Activated CD8-positive, alpha-beta memory T cell treated with anti-CD3 and anti-CD28 coated beads for 24 hours (primary cell): ENCODE measurements around the gene PIANP.
A peak's percentile ranks its signal among the peaks of the same experiment; 100 is the strongest.
"Not testable (repeated sequence)": the region's sequence is repeated elsewhere in the genome, so short reads cannot be mapped to it uniquely, and the experiment has no call there.

ENCODE experiments used
- DNase-seq: peaks from one replicate; pipeline ENCODE4 v3.0.0-alpha.2; 2020

Gene PIANP

GRCh38 chr12:6700646-6701051 is at the start of gene PIANP:
Gene PIANP, minus strand, starts transcription at chr12:6700815. Its CDS starts 2,754 bp downstream, at chr12:6698061.
- DNase-seq, result peak; percentile 72

DNA sequence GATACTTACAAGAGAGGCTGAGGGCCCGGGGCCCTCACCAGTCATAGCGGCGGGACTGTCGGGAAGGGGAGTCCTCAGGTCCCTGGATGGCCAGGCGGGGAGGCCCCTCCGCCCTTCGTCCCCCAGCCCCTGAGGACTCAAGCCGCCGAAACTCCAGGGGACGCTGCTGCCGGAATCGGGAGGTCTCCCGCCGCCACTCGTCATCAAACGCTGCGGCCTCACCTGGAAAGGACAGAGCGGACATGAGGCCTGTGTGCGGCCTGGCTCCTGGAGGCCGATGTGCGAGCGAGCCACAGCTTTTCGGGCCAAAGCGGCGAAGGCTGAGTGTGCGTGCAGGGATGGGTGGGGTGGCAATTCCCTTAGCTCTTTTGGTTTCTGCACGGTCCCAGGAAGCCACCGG is 48.1 kb upstream of the PIANP start:
- no peak for DNase-seq

GRCh38 chr12:6747216-6747615 is 46.6 kb upstream of the PIANP start:
- no peak for DNase-seq

DNA sequence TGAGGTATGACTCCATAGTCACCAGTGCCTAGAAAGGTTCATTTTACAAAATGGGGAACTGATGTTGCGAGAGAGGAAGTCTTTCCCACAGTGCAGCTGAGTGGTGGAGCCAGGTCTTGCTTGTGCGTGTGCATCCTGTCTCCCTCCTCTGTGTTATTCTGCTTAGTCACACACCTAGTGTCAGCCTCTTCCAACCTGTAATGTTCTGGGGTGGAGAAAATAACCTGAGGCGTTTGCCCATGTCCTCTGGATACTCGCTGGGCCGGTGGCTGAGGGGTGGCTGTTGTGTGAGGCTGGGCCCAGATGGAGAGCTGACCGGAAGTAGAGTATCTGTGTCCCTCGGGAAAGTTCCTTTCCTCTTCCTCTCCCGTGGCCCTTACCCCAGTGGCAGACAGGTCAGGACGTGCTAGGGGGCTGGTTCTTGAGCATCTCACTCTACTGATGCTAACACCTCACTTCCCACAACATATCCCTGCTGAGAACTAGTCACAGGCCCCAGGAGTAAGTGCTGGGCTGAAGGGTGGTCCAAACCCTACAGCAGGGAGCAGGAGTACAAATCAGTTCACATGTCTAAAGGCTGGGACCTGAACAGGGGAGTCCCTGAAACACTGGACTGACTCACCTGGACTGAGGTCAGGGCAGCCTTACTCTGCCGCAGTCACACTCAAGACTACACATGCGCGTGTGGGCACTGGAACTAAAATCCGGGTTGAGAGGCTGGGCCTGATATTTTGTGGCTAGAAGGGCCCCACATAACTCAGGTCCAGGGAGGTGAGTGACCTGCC is 45.3 kb upstream of the PIANP start:
- DNase-seq, result no peak

DNA sequence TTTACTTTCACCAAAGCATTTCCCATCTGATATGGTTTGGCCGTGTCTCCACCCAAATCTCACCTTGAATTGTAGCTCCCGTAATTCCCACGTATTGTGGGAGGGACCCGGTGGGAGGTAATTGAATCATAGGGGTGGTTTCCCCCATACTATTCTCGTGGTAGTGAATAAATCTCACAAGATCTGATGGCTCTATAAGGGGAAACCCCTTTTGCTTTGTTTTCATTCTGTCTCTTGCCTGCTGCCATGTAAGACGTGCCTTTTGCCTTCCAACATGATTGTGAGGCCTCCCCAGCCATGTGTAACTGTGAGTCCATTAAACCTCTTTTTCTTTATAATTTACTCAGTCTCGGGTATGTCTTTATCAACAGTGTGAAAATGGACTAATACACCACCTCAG is 42.7 kb upstream of the PIANP start:
- DNase-seq, result not testable (repeated sequence)

DNA sequence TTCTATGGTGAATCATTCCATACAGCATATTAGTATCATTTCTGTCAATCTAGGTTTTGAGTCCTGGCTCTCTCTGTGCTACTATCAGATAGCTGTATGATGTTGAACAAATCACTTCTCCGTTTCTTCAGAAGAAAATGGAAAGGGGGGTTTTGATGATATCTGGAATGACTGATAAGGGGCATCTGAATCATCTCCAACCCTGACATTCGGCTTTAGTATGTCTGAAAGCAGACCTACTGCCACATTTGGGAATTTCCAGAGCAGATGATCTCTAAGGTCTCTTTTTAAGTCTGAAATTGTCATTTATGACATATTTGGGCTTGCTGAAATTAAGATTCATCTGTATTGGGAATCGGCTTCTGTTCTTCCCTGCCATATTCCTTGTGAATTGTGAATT is 42.2 kb upstream of the PIANP start:
- no peak for DNase-seq

GRCh38 chr12:6742080-6742479 is 41.5 kb upstream of the PIANP start:
- DNase-seq, result not testable (repeated sequence)

- DNase-seq, result no peak
Measured at GRCh38 chr12:6736754-6737153, 36.1 kb upstream of the PIANP start.

GRCh38 chr12:6735448-6736191 is 35.0 kb upstream of the PIANP start:
- peak; percentile 65 for DNase-seq

GRCh38 chr12:6734506-6735387 is 34.1 kb upstream of the PIANP start:
- no peak for DNase-seq

- no peak for DNase-seq
Measured at GRCh38 chr12:6730169-6730568, 29.6 kb upstream of the PIANP start.

DNA sequence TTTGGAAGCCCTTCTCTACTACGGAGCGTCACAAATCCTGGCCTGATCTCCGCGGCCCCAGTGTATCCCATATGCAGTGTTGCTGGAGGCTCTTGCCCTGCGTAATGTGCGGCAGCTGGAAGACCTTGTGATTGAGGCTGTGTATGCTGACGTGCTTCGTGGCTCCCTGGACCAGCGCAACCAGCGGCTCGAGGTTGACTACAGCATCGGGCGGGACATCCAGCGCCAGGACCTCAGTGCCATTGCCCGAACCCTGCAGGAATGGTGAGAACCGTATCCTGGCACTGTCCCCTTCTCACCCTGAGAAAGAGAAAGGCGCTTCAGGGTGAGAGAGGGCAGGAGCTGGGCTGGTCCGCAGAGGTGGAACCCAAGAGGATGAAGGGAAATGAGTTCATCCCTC is 28.6 kb upstream of the PIANP start:
- no peak for DNase-seq

GRCh38 chr12:6725350-6725749 is 24.7 kb upstream of the PIANP start:
- DNase-seq, result no peak

GRCh38 chr12:6724409-6724797 is 23.8 kb upstream of the PIANP start:
- peak; percentile 80 for DNase-seq

DNA sequence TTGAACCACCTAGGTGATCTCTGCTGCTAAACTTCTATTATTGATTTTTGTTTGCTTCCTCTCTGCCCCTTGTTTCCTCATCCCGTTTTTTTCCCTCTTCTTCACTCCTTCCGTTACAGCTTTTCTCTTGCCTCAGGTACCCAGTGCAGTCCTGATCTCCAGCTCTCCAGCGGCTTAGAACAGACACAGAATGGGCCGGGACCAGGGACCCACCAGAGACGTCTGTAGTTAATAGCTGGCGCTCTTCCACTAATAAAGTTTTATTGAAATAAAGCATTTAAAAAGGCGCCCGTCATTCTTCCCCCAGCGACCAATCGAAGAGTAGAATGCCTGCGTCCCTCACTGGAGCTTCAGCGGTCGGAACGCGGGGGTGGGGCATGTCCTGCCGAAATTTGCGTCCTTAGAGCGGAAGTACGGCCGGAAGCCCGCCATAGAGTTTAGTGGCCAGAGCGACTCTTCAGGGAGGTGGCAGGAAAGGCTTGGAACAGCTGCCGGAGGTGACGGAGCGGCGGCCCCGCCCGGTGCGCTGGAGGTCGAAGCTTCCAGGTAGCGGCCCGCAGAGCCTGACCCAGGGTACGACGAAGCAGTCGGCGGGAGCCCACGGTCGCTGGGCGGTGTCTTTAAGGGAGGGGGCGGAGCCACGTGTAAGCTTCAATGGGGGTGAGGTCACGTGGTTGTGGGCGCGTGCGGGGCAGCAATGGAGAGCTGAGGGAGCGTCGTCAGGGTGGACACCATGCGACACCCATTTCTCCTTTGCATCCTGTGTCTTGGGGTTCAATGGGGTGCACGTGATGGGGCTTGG is 23.2 kb upstream of the PIANP start, which contains the start of gene COPS7A:
TSS of gene COPS7A (plus strand) at position 440 of the 802 bp plus-strand sequence. CDS start 611 bp downstream, outside the sequence.
- peak; percentile 97 for DNase-seq

- no peak for DNase-seq
Measured at GRCh38 chr12:6722863-6723262, 22.2 kb upstream of the PIANP start.

GRCh38 chr12:6716874-6717437 is 16.3 kb upstream of the PIANP start:
- DNase-seq, result no peak

- DNase-seq, result not testable (repeated sequence)
Measured at GRCh38 chr12:6716031-6716873, 15.6 kb upstream of the PIANP start.

DNA sequence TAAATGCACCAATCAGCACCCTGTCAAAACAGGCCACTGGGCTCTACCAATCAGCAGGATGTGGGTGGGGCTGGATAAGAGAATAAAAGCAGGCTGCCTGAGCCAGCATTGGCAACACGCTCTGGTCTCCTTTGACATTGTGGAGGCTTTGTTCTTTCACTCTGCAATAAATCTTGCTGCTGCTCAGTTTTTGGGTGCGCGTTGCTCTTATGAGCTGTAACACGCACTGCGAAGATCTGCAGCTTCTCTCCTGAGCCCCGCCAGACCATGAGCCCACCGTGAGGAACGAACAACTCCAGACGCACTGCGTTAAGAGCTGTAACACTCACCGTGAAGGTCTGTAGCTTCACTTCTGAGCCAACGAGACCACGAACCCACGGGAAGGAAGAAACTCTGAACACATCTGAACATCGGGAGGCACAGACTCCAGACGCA is 8.4 kb upstream of the PIANP start:
- peak; percentile 66 for DNase-seq

- DNase-seq, result not testable (repeated sequence)
Measured at GRCh38 chr12:6708351-6708750, 7.7 kb upstream of the PIANP start.

DNA sequence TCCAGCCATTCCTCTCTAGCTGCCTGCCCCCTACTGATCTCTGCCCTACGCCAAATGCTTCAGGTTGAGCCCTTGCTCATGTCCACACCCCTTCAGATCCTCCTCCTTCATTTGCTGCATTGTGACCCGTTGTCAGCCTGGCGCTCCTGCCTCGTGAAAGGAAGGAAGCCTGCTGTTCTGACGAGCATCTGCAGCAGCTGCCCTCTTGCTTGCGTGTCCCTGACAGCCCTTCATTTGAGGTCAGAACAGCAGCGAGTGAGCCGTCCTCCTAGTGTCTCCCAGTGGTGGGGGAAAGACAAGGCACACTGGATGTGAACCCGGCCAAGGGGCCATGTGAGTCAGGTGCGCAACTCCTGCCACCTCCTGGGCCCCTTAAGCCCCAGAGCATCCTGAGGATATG is 3.0 kb upstream of the PIANP start:
- DNase-seq, result no peak
